HG03097 (cell line): Measurements from ENCODE around the gene NELFB.
A peak's percentile ranks its signal among the peaks of the same experiment; 100 is the strongest.

Experiments used
- ATAC-seq: cut with Tn5 transposase; IDR thresholded peaks from one replicate; pipeline ENCODE4 v1.9.1; 2021; ENCODE audit not compliant: unreplicated experiment, low FRiP score

Gene NELFB

DNA sequence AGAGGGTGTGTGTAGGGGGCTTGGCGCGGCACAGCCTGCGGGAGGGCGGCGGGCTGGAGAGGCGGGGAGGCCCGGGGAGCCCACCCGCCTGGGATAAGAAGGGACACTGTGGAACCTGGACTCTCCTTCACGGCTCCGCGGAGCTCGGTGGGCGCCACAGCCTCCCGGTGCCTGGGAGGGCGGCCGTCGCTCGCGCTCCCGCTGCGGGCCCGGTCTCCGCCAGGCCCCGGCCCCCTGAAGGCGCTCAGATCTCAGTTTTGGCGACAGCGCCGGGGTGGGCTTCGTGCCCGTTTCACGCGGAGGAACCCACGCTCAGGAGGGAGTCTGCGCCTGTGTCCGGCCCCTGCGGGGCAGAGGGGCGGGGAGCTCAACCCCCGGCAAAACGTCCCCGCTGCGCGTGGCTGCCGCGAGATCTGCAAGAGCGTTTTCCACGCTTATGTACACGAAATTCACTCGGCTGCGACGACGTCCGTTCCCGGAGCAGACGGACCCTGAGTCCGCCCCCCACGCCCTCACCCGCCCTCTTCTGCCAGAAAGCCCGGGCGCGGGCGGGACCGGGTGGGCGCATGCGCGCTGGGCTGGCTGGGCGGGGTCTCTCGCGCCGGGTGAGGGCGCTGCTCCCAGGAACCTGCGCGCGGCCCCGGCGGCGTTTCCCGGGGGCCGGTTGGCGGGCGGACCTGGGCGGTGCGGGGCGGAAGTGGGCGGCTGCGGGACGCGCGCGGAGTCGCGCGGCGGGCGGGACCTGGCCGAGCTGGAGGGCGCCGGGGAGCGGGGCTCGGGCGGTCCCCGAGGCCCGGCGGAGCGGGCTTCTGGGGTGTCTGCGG is at the start of gene NELFB:
NELFB (plus strand) TSS at position 704 of the 824 bp plus-strand sequence.
- ATAC-seq = peak; percentile 74

DNA sequence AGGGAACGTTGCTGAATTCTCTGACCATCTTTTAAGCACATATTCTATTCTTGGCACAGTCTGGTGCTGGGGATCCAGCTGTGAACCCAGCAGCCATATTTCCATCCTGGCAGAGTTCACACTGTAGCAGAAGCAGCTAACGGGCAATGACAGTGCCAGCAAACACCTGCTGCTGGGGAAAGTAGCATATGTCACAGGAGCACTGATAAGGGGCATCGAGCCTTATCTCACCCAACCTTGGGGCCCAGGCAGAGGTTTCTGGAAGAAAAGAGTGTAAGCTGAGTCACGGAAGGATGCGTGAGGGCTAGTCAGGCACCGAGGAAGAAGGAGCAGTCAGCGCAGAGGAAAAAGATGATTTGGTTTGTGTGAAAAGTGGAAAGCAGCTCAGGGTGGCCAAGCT is 48.5 kb upstream of the NELFB start:
- no peak for ATAC-seq

DNA sequence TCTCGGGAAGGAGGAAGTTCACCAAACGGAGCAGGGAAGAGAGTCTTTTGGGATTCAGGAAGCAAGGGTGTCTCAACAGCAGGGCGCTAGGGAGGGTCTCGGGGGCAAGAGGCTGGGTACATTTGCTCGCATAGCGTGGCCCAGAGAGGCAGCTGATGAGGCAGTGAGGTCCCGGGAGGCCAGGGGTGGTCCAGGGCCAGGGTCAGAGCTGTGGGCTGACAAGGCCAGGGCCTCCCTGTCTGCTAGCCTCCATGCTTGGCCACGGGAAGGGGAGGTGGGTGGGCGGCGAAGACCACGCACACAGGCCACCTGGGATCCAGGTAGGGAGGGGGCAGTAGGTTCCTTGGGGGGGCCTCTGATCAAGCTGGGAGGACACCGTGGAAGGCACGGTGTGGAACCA is 43.6 kb upstream of the NELFB start:
- no peak for ATAC-seq

DNA sequence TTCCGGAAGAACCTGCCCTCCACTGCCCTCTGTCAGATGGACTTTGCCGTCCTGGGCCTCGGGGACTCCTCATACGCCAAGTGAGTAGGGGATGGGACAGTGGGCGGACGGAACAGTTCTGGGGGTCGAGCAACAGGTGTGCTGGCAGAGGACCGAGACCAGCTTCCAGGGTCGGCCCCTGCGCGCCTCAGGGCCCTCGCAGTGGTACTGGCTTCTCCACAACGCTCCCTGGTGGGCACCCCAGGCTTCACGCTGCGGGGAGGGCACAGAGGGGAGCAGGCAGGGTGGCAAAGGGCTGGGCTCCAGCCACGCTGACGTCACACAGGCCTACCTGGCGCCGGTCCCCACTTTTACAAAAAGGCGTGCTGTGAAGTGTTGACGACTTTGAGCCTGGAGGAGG is 42.6 kb upstream of the NELFB start:
- no peak for ATAC-seq

DNA sequence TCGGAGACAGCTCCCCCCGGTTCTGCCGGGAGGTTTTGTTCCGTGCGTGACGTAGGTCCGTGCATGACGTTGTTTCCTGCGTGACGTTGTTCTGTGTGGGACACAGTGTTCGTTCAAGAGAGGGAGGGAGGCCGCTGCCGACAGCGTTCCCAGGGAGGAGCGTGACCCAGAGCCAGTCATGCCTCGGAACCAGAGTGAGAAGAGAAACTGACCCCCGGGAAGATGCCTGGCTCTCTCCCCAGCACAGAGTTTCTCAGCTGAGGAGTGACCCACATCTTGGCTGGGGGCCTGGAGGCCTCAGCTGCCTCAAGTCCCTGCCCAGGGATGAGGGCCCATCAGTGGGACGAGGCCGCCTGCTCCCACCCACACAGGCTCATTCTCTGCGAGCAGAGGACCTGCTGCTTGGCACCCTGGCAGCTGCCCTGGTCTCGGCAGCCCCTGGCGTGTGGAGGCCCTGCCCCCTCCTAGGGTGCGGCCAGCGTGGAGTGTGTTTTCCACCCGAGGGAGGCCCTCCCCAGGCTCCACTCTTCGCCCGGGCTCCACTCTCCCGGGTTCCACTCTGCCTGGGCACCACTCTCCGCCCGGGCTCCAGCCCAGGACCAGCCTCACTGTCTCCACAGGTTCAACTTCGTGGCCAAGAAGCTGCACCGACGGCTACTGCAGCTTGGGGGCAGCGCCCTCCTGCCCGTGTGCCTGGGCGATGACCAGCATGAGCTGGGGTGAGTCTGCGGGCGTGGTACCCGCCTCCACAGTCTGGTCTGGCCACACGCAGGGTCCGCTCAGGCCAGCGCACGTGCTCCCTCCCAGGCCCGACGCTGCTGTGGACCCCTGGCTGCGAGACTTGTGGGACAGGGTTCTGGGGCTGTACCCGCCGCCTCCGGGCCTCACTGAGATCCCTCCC is 41.7 kb upstream of the NELFB start:
- no peak for ATAC-seq

DNA sequence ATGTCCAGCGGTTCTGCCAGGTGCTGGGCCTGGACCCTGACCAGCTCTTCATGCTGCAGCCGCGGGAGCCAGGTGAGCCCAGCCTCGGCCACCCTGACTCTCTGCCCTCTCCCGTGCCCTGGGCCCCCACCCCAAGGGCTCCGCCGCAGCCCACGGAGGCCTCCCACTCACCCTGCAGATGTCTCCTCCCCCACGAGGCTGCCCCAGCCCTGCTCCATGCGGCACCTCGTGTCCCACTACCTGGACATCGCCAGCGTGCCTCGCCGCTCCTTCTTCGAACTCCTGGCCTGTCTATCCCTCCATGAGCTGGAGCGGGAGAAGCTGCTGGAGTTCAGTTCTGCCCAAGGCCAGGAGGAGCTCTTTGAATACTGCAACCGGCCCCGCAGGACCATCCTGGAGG is 40.5 kb upstream of the NELFB start:
- ATAC-seq = no peak

DNA sequence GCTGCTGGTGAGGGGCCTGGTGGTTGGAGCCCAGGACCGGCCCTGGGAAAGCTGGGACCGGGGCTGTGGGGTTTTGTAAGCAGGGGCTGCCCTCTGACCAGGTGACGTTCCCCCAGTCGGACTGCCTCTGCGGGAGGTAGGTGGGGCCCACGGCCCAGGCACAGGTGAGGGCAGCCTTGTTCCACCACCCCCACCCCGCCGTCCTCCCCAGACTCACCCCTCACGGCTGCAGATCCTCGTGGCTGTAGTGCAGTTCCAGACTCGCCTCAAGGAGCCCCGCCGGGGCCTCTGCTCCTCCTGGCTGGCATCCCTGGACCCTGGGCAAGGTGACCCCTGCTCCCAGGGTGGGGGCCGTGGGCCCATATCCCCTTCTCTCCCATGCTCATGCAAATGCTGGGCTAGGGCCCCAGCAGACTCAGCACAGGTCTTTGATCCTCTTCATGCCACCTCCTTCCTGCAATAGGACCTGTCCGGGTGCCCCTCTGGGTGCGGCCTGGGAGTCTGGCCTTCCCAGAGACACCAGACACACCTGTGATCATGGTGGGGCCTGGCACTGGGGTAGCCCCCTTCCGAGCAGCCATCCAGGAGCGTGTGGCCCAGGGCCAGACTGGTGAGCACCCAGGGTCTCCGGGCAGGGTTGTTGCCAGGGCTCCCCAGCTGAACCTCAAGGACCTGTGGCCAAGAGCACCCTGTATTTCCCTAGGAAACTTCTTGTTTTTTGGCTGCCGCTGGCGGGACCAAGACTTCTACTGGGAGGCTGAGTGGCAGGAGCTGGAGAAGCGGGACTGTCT is 39.7 kb upstream of the NELFB start:
- ATAC-seq = no peak

DNA sequence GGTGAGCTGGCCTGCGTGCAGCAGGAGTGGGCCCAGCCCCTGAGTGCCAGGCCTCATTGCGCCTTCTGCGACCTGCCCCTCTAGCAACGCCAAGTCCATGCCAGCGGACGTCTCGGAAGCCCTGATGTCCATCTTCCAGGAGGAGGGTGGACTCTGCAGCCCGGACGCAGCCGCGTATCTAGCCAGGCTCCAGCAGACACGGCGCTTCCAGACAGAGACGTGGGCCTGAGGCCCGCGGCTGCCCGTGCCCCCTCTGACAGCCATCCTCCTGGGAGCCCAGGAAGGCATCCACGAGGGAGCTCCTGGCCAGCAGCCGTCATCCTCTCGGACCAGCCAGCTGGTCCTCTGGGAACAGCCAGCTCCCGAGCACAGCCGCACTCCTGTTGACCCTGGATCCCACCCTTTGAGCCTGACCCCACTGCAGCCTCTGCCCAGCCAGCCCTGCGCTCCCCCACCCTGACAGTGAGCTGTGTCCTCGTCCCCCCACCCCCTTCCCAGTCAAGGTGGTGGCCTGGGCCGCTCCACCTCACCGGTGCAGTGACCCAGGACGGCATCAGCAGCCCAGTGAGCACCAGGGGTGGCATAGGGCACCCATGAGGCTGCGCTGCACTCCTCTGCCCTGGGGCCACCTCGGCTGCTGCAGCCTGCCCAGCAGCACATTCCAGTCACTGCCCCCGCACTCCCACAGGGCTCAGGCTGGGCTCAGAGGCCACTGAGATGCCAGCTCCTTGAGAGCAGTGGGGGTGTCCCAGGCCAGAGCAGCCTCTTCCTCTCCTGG is 38.8 kb upstream of the NELFB start:
- no peak for ATAC-seq

DNA sequence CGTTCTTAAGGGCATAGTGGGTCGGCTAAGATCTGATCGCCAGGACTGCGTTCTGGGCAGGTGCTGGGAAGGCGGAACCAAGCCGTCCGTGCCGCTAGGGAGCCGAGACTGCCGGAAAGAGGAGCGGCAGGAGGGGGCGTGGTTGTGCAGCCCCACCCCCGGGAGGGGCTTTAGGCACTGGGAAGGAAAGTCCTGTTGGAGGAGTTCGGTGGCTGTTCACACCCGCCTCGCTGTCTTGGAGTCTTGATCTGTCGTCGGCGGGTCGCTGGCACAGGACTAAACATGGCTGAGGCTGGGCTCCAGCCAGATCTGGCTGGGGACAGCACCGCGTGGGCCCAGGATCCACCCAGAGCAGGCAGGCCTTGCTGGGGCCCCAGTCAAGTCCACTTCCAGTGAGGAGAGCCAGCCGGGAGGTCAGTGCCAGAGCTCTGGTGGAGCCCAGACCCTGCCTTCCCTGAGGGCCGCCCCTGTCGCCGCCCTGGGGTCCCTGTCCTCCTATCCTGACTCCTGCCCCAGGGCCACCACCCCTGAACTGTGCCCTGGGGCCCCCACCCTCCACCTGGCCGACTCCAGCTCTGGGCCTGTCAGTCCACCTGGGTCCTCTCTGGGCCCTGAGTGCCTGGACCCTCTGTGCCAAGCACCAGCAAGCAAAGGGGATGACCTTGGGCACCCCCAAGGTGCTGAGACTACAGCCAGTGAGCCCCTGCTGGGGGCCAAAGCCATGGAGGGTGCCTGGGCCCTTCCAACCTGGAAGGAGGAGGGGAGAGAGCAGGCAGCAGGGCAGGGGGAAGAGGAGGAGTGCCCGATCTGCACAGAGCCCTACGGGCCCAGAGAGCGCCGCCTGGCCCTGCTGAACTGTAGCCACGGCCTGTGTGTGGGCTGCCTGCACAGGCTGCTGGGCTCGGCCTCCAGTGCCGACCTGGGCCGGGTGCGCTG is 37.6 kb upstream of the NELFB start:
- ATAC-seq = no peak

DNA sequence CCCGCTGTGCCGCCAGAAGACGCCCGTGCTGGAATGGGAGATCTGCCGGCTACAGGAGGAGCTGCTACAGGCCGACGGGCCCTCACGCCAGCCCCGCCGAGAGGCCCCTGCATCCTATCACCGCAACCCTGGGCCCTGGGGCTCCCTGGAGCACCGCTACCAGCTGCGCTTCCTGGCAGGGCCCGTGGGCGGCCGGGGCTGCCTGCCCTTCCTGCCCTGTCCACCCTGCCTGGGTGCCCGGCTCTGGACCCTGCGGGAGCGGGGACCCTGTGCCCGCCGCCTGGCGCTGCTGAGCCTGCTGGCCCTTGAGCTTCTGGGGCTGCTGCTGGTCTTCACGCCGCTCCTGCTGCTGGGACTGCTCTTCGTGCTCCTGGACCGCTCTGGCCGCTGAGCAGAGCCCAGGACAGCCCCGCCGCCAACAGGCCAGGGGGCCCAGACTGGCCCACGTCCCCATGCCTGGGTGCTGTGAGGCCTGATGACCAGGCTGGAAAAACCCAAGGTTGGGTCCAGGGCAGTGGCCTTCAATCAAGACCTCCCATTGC is 36.8 kb upstream of the NELFB start:
- ATAC-seq = no peak

DNA sequence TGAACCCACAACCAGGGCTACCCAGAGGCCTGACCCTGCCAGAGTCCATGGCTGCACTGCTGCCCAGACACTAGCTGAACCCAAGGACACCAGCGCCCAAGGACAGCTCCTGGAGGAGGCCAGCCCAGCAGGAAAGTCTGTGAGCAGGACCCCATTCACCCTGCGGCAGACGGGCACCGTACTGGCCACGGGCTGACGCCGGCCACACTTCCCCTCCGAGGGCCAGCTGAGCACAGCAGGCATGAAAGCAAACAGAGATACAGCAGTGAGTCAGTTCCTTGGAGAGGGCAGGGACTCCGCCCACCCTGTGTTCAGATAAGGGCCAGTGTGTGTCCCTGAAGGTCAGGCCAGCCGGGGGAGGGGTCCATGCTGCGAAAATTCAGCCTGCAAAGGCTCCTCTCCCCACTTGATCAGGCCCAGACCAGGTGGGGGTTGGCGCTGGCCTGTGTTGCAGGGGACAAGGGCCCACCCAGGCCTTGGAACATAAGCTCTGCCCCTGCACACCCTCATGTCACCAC is 36.3 kb upstream of the NELFB start:
- no peak for ATAC-seq

DNA sequence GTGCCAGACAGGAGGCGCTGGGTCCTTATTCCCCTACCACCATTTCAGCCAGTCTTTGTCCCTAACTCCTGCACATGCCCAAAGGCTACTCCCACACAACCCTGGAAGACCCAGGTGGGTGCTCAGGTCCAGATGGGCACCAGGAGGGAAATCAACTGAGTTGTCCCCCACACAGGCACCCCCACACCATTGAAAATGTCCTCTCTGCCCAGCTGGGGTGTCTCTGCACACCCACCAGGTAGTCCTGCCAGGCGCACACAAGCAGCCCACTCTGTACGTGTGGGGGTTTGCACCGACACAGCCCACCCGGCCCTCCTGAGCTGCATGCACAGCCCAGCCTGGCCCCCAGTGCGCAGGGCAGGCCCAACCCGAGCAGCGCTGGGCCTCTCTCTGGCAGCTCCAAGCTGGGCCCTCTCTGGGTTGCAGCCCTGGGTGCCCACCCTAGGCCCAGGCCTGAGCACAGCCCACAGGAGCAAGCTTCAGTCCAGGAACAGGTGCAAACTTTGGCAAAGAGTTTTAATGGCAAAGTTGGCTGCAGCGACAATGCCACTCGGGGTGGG is 35.3 kb upstream of the NELFB start:
- ATAC-seq = no peak

DNA sequence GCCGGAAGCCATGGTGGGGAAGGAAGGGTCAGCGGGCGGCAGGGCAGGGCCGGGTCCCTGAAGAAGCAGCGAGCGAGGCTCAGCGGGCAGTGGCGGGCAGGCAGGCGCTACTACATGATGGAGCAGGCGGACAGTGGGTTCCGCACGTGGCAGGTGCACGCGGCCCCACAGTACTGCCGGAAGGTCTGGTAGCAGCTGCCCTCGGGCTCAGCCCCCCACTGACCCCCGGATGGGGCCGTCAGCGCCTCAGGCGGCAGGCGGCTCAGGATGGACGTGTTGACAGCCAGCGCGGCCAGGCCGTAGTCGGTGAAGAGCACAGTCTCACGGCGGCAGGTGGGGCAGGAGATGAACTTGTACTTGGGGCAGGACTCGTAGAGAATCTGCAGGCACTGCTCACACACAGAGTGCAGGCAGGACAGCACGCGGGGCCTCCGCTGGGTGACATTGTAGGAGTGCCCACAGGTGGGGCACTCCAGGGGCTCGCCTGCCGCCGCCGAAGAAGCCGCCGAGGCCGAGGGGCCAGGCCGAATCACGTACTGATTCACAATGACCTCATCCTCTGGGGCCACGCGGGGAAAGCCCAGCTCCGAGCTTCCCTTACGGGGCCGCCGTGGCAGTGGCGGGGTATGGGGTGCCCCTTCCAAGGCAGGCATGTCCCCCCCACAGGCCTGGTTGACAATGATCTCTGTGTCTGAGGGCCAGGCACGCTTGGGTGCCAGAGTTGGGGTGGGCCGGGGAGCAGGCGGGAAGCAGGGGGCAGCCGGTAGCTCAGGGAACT is 34.6 kb upstream of the NELFB start:
- no peak for ATAC-seq

DNA sequence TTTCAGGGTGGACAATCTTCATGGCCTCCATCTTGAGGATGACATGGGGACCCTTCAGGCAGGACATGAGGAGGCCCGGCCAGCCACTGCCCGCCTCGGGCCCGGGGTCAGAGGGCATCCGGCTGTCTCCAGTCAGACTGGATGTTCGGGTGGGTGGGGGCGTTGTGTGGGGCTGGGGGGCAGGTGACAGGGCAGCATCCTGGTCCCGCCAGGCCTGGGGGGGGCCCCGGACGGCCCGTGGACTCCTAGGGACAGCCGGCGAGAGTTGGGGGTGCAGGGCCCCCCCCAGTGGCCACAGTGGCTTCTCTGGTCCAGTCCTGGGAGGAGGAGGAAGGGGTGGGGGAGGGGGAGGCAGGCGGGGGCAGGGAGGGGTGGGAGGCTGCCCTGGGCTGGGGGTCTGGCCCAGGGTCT is 34.0 kb upstream of the NELFB start:
- ATAC-seq = no peak

DNA sequence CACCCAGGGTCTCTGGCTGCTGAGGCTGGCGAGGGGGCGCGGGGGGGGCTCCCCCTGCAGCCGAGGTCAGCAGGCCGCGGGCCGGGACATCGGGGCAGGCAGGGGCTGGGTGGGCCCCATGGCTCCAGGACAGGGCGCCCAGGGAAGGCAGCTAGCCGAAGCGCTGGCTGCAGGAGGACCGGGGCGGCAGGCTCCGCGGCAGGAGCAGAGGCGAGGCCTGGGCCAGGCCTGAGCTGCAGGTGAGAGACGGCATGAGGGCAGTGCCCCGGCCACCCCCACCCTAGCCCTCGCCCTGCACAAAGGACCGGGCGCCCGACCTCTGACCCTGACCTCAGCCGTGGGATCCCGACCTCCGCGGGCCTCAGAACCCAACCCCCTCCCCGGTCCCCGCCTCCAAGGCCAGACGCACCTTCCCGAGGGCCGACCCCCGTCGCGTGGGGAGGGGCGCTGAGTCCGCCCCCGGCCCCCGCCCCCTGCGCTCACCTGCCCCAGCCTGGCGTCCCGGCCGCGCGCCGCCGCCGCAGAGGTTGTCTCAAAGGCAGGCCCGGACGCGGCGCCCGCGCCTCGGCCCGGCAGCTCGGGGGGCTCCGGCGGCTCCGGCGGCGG is 33.5 kb upstream of the NELFB start:
- no peak for ATAC-seq

DNA sequence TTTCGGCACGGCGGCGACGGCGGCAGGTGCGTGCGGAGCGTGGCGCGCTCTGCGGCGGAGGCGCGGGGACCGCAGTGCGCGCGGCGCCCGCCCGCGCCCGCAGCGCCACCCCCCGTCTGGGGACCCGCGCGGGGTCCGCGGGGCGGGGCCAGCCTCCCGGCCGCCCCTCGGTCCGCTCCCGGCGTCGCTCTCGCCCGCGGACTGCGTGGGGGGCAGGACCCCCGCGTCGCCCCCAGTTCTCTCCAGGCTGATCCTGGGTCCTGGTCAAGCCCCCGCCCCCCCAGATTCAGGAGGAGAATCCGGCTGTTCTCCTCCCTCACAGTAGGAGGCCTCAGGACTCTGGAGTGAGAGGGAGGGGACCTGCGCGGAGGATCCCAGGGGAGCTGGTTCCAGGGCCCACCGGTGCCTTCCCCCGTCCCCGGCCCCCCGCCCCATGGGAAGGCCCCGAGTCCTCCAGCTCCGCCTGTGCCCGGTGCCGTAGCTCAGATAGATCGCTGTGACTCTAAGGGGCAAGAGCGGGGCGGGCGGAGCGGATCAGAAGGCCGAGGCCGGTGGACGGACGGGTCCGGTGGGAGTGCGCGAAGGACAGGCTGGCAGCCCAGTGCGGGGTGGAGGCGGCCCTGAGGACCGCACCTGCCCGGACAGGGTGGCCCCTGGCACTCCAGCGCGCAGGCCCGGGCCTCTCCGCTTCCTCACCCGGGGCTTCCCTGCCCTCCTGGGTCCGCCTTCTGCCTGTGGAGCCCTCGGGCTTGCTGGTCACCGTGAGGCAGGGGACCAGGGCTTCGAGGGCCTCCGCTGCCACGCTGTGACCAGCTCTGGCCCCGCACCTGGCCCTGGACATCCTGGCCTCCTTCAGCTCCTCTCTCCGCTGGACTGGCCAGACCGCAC is 32.7 kb upstream of the NELFB start, which contains the start of gene RNF208:
RNF208 (minus strand) TSS at position 51 of the 888 bp plus-strand sequence. CDS start 1,028 bp downstream, outside the sequence.
- ATAC-seq = no peak
